ENCODE data around the gene EXOC4. TPM values are rescaled to one million over a fixed set of nuclear protein-coding genes. Genes with fewer than 3 reads are reported as not detected.

The EXOC4 gene
- total and polyA plus RNA-seq, 2 donors (not counting 1 experiment from before 2014, with no cell fraction given): 79.6 to 158 TPM

DNA sequence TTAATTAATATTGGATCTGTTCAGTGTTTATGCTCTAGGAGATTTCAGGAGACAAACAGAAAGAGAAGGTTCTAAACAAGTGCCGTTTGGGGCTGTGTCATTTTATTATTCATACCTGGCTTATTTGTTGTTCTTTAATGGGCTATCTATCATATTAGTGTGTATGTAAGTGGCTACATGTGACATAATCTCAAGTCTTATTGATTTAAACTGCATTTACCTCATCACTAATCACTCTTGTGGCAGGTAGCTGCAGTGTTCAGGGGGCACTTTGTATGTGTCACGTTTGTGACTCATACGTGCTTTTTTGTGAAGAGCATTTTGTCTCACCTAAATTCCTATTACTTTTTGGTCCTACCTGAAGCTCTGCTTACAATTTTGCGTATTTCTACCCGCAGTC lies 95.4 kb downstream of the EXOC4 start:
- H3K4me2 ChIP-seq (ENCODE audit: extremely low read depth, insufficient read depth, low read length): no peak overlapping the region
- no peak for DNase-seq (ENCODE audit: low read depth in 2 of 2)

DNA sequence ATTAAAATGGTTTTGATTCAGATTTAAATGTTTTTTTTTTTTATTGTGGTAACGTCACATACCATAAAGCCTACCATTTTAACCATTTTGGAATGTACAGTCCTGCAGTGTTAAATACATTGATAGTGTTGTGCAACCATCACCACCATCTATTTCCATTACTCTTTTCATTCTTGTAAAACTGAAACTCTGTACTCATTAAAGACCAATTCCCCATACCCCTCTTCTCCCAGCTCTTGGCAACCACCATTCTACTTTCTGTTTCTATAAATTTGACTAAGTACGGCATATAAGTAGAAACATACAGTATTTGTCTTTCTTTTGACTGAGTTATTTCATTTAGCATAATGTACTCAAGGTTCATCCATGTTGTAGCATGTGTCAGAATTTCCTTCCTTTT lies 96.2 kb downstream of the EXOC4 start:
- Histone ChIP-seq H3K4me2 (ENCODE audit: extremely low read depth, insufficient read depth, low read length) (no peak overlapping the region), H2AFZ (ENCODE audit: low read length) (no peak overlapping the region), H3K79me2 (ENCODE audit: control insufficient read depth, insufficient read depth, low read length) (no peaks in the 10 kb centered on the region), H3K4me1 (ENCODE audit: control insufficient read depth, extremely low read depth, insufficient read depth, low read length) (no peaks in the 10 kb centered on the region), H3K27ac (ENCODE audit: insufficient read depth, low read length) (no peak overlapping the region), H3K27me3 (ENCODE audit: control insufficient read depth, insufficient read depth, low read length) (no peaks in the 10 kb centered on the region), H3K9me3 (ENCODE audit: control insufficient read depth, insufficient read depth, low read depth, low read length) (no peaks in the 10 kb centered on the region), H3K36me3 (ENCODE audit: control insufficient read depth, insufficient read depth, low read length) (no peaks in the 10 kb centered on the region), H3K9ac (ENCODE audit: insufficient read depth, low read length) (no peak overlapping the region), H3K4me3 (replicated peaks in 1 of 4; ENCODE audit: control extremely low read depth in 1 of 4, insufficient read depth in 1 of 4, low read depth in 3 of 4, low read length in 4 of 4) (no peak overlapping the region), H4K20me1 (ENCODE audit: control insufficient read depth, extremely low read depth, insufficient read depth, low read length) (no peaks in the 10 kb centered on the region)
- no peak for DNase-seq (ENCODE audit: low read depth in 2 of 2)
- TF ChIP-seq, protein P1, sequence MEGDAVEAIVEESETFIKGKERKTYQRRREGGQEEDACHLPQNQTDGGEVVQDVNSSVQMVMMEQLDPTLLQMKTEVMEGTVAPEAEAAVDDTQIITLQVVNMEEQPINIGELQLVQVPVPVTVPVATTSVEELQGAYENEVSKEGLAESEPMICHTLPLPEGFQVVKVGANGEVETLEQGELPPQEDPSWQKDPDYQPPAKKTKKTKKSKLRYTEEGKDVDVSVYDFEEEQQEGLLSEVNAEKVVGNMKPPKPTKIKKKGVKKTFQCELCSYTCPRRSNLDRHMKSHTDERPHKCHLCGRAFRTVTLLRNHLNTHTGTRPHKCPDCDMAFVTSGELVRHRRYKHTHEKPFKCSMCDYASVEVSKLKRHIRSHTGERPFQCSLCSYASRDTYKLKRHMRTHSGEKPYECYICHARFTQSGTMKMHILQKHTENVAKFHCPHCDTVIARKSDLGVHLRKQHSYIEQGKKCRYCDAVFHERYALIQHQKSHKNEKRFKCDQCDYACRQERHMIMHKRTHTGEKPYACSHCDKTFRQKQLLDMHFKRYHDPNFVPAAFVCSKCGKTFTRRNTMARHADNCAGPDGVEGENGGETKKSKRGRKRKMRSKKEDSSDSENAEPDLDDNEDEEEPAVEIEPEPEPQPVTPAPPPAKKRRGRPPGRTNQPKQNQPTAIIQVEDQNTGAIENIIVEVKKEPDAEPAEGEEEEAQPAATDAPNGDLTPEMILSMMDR (conservative IDR thresholded peaks at IDR 0.05 in 1 of 2, IDR thresholded peaks at IDR 0.05 in 1 of 2; ENCODE audit: low read depth in 1 of 2, low read length in 2 of 2): no peak
- TF ChIP-seq EZH2 (IDR thresholded peaks at IDR 0.05; ENCODE audit: low read length, missing control alignments): no peak

More for the DNA sequence above, 95.4 kb downstream of the EXOC4 start:
- no peaks in the 10 kb centered on the region for H3K79me2 ChIP-seq (ENCODE audit: control insufficient read depth, insufficient read depth, low read length)
- no peaks in the 10 kb centered on the region for H4K20me1 ChIP-seq (ENCODE audit: control insufficient read depth, extremely low read depth, insufficient read depth, low read length)
- H3K4me3 ChIP-seq (replicated peaks in 1 of 4; ENCODE audit: control extremely low read depth in 1 of 4, insufficient read depth in 1 of 4, low read depth in 3 of 4, low read length in 4 of 4): no peak overlapping the region
- no peaks in the 10 kb centered on the region for H3K27me3 ChIP-seq (ENCODE audit: control insufficient read depth, insufficient read depth, low read length)
- H2AFZ ChIP-seq (ENCODE audit: low read length): no peak overlapping the region
- H3K9ac ChIP-seq (ENCODE audit: insufficient read depth, low read length): no peak overlapping the region
- H3K36me3 ChIP-seq (ENCODE audit: control insufficient read depth, insufficient read depth, low read length): no peaks in the 10 kb centered on the region
- H3K27ac ChIP-seq (ENCODE audit: insufficient read depth, low read length): no peak overlapping the region
- no peaks in the 10 kb centered on the region for H3K9me3 ChIP-seq (ENCODE audit: control insufficient read depth, insufficient read depth, low read depth, low read length)
- no peaks in the 10 kb centered on the region for H3K4me1 ChIP-seq (ENCODE audit: control insufficient read depth, extremely low read depth, insufficient read depth, low read length)
- no peak for TF ChIP-seq EZH2 (IDR thresholded peaks at IDR 0.05; ENCODE audit: low read length, missing control alignments)
- TF ChIP-seq, protein P1 (conservative IDR thresholded peaks at IDR 0.05 in 1 of 2, IDR thresholded peaks at IDR 0.05 in 1 of 2; ENCODE audit: low read depth in 1 of 2, low read length in 2 of 2): no peak

DNA sequence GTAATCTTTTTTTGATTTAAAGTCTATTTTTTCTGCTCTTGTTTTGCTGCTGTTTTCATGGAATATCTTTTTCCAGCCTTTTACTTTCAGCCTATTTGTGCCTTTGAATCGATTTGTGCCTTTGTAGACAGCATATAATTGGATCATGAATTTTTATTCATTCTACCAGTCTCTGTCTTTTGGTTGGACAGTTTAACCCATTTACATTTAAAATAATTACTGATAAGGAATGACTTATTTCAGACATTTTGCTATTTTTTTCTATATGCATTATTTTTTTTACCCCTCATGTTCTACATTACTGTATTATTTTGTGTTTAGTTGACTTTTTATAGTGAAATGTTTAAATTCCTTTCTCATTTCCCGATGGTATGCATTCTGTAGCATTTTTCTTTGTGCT lies 99.6 kb downstream of the EXOC4 start:
- Histone ChIP-seq H4K20me1 (ENCODE audit: control insufficient read depth, extremely low read depth, insufficient read depth, low read length) (no peaks in the 10 kb centered on the region), H3K79me2 (ENCODE audit: control insufficient read depth, insufficient read depth, low read length) (no peaks in the 10 kb centered on the region), H3K9me3 (ENCODE audit: control insufficient read depth, insufficient read depth, low read depth, low read length) (no peaks in the 10 kb centered on the region), H3K4me3 (replicated peaks in 1 of 4; ENCODE audit: control extremely low read depth in 1 of 4, insufficient read depth in 1 of 4, low read depth in 3 of 4, low read length in 4 of 4) (no peak overlapping the region), H3K4me1 (ENCODE audit: control insufficient read depth, extremely low read depth, insufficient read depth, low read length) (peaks cover 8% of the 10 kb centered on the region), H3K27ac (ENCODE audit: insufficient read depth, low read length) (no peak overlapping the region), H3K4me2 (ENCODE audit: extremely low read depth, insufficient read depth, low read length) (no peak overlapping the region), H3K27me3 (ENCODE audit: control insufficient read depth, insufficient read depth, low read length) (no peaks in the 10 kb centered on the region), H2AFZ (ENCODE audit: low read length) (no peak overlapping the region), H3K9ac (ENCODE audit: insufficient read depth, low read length) (no peak overlapping the region), H3K36me3 (ENCODE audit: control insufficient read depth, insufficient read depth, low read length) (no peaks in the 10 kb centered on the region)
- TF ChIP-seq, protein P1 (conservative IDR thresholded peaks at IDR 0.05 in 1 of 2, IDR thresholded peaks at IDR 0.05 in 1 of 2; ENCODE audit: low read depth in 1 of 2, low read length in 2 of 2): no peak
- no peak for TF ChIP-seq EZH2 (IDR thresholded peaks at IDR 0.05; ENCODE audit: low read length, missing control alignments)
- DNase-seq (ENCODE audit: low read depth in 2 of 2): no peak

Measured in fibroblast of lung (primary cell).